HEK293 (cell line): ENCODE data around the gene GNL3.

ENCODE experiments used
- CTCF ChIA-PET: fragments of 350-600 bp; formaldehyde crosslinking; extraction: SDS; loops from one replicate; lab custom pipeline; 2021; ENCODE audit warnings: antibody characterized with exemption; lab: Yijun Ruan, JAX
- POLR2A ChIA-PET: fragments of 300-600 bp; formaldehyde crosslinking; extraction: SDS; loops from one replicate; lab custom pipeline; 2020; ENCODE audit warnings: antibody characterized with exemption, inconsistent platforms; lab: Yijun Ruan, JAX
- H3K27ac ChIP-seq: fragments of 200-500 bp; sonication (Bioruptor generic); 2 replicates; pipeline ENCODE4 v1.5.1; 2014; ENCODE audit warnings: low read depth, low read length, control low read depth, inconsistent platforms; ENCODE audit errors: extremely low read depth
- H3K36me3 ChIP-seq, 2 experiments: fragments of 200-500 bp in 1 of 2; sonication (Bioruptor generic) in 1 of 2; 1 replicate in 1 of 2; 2 replicates in 1 of 2; pipeline ENCODE4 v1.5.1; 2014 to 2017; ENCODE audit warnings: inconsistent platforms in 2 of 2, low read length in 2 of 2; ENCODE audit not compliant: control insufficient read depth in 2 of 2, insufficient read depth in 1 of 2
- H3K4me1 ChIP-seq: fragments of 200-500 bp; sonication (Bioruptor generic); 2 replicates; pipeline ENCODE4 v1.5.1; 2014; ENCODE audit warnings: mild to moderate bottlenecking, low read length, inconsistent platforms; ENCODE audit not compliant: control insufficient read depth, insufficient read depth
- H3K4me3 ChIP-seq: 2 replicates; pipeline ENCODE4 v1.5.1; 2011; ENCODE audit warnings: low read depth, mild to moderate bottlenecking, control low read depth, low read length, moderate library complexity
- H3K9me3 ChIP-seq: fragments of 200-500 bp; sonication (Bioruptor generic); 2 replicates; pipeline ENCODE4 v1.5.1; 2014; ENCODE audit warnings: low read depth, low read length, inconsistent platforms; ENCODE audit not compliant: control insufficient read depth, insufficient read depth
- HOXA7 ChIP-seq: sonication (generic); formaldehyde crosslinking; IDR thresholded peaks from 2 replicates; pipeline ENCODE4 v1.8.1; 2022; ENCODE audit warnings: missing genetic modification reagents, borderline replicate concordance
- KLF1 ChIP-seq: fragments of 450-650 bp; formaldehyde crosslinking; IDR thresholded peaks from 2 replicates; pipeline ENCODE4 v1.5.1; 2016; ENCODE audit warnings: missing biosample characterization, missing genetic modification characterization
- SCRT2 ChIP-seq: fragments of 450-650 bp; formaldehyde crosslinking; IDR thresholded peaks from 2 replicates; pipeline ENCODE4 v1.5.1; 2016; ENCODE audit warnings: missing biosample characterization, missing genetic modification characterization
- SETDB1 ChIP-seq: IDR thresholded peaks from one replicate; pipeline ENCODE4 v1.6.1; 2017; ENCODE audit warnings: mild to moderate bottlenecking, low read length, moderate library complexity, mixed read lengths; ENCODE audit not compliant: insufficient read length
- SP2 ChIP-seq: fragments of 450-650 bp; formaldehyde crosslinking; IDR thresholded peaks from 2 replicates; pipeline ENCODE4 v1.5.1; 2016; ENCODE audit warnings: missing biosample characterization, missing genetic modification characterization
- YY1 ChIP-seq: fragments of 450-650 bp; formaldehyde crosslinking; IDR thresholded peaks from 2 replicates; pipeline ENCODE4 v1.5.1; 2018; ENCODE audit warnings: missing biosample characterization, missing genetic modification characterization
- ZBTB21 ChIP-seq: fragments of 450-650 bp; formaldehyde crosslinking; IDR thresholded peaks from 2 replicates; pipeline ENCODE4 v1.5.1; 2017; ENCODE audit warnings: missing biosample characterization, missing genetic modification characterization
- ZBTB48 ChIP-seq: fragments of 450-650 bp; formaldehyde crosslinking; IDR thresholded peaks from 2 replicates; pipeline ENCODE4 v1.5.1; 2016; ENCODE audit warnings: missing biosample characterization, missing genetic modification characterization
- ZEB2 ChIP-seq: fragments of 450-650 bp; formaldehyde crosslinking; IDR thresholded peaks from 2 replicates; pipeline ENCODE4 v1.5.1; 2016; ENCODE audit warnings: missing biosample characterization, missing genetic modification characterization
- ZNF138 ChIP-seq: fragments of 450-650 bp; formaldehyde crosslinking; IDR thresholded peaks from 2 replicates; pipeline ENCODE4 v1.5.1; 2016; ENCODE audit warnings: missing biosample characterization, missing genetic modification characterization, borderline replicate concordance
- ZNF274 ChIP-seq, 2 experiments: fragments of 200-500 bp in 1 of 2; fragments of 450-650 bp in 1 of 2; sonication (Bioruptor generic) in 1 of 2; formaldehyde crosslinking in 1 of 2; IDR thresholded peaks; 2 replicates each; pipeline versions ENCODE4 v1.5.1 to v1.6.1; 2014 to 2016; ENCODE audit warnings: borderline replicate concordance in 1 of 2, inconsistent platforms in 1 of 2, low read length in 1 of 2, missing biosample characterization in 1 of 2, missing genetic modification characterization in 1 of 2
- ZNF302 ChIP-seq: fragments of 450-650 bp; formaldehyde crosslinking; IDR thresholded peaks from 2 replicates; pipeline ENCODE4 v1.5.1; 2016; ENCODE audit warnings: missing biosample characterization, missing genetic modification characterization, low read depth
- ZNF311 ChIP-seq: fragments of 450-650 bp; formaldehyde crosslinking; IDR thresholded peaks from 2 replicates; pipeline ENCODE4 v1.5.1; 2017; ENCODE audit warnings: missing biosample characterization, missing genetic modification characterization, borderline replicate concordance
- ZNF341 ChIP-seq: fragments of 450-650 bp; formaldehyde crosslinking; IDR thresholded peaks from 2 replicates; pipeline ENCODE4; 2016; ENCODE audit warnings: low read depth, missing biosample characterization, missing genetic modification characterization
- ZNF350 ChIP-seq: fragments of 450-650 bp; formaldehyde crosslinking; IDR thresholded peaks from 2 replicates; pipeline ENCODE4 v1.5.0; 2017; ENCODE audit warnings: missing biosample characterization, mild to moderate bottlenecking, missing genetic modification characterization
- ZNF394 ChIP-seq: fragments of 450-650 bp; formaldehyde crosslinking; IDR thresholded peaks from 2 replicates; pipeline ENCODE4 v1.5.1; 2016; ENCODE audit warnings: missing biosample characterization, missing genetic modification characterization, mild to moderate bottlenecking, moderate library complexity, borderline replicate concordance
- ZNF596 ChIP-seq: fragments of 450-650 bp; IDR thresholded peaks from 2 replicates; pipeline ENCODE4 v1.5.0; 2018; ENCODE audit warnings: missing biosample characterization, mild to moderate bottlenecking, missing genetic modification characterization, moderate library complexity
- ZNF830 ChIP-seq: fragments of 450-650 bp; IDR thresholded peaks from 2 replicates; pipeline ENCODE4 v1.5.0; 2018; ENCODE audit warnings: missing biosample characterization, missing genetic modification characterization, low read depth, mild to moderate bottlenecking, moderate library complexity
- TF ChIP-seq, protein P1 (sequence below): fragments of 450-650 bp; formaldehyde crosslinking; IDR thresholded peaks from 2 replicates; pipeline ENCODE4 v1.5.1; 2017; ENCODE audit warnings: missing biosample characterization, missing genetic modification characterization
- TF ChIP-seq, protein P2 (sequence below): fragments of 450-650 bp; formaldehyde crosslinking; IDR thresholded peaks from 2 replicates; pipeline ENCODE4 v1.5.1; 2016; ENCODE audit warnings: missing biosample characterization, missing genetic modification characterization
- TF ChIP-seq, protein P3 (sequence below): fragments of 450-650 bp; formaldehyde crosslinking; IDR thresholded peaks from 2 replicates; pipeline ENCODE4 v1.5.1; 2016; ENCODE audit warnings: missing biosample characterization, missing genetic modification characterization
- TF ChIP-seq, protein P4 (sequence below): fragments of 450-650 bp; formaldehyde crosslinking; IDR thresholded peaks from 2 replicates; pipeline ENCODE4 v1.5.1; 2016; ENCODE audit warnings: missing biosample characterization, missing genetic modification characterization

Gene GNL3

DNA sequence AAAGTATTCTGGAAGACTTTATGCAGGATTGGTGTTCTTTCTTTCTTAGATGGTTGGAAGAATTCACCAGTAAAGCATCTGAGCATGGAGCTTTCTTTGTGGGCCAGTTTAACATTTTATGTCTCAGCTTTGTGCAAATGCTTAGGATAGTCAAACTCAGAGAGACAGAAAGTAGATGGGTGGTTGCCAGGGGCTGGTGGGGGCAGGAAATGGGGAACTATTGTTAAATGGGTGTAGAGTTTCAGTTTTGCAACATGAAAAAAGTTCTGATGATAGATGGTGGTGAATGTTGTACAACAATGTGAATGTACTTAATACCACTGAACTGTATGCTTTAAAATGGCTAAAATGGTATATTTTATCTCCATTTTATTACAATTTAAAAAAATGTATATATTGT, 44.8 kb downstream of the GNL3 start (continued):
- TF ChIP-seq, protein P1, sequence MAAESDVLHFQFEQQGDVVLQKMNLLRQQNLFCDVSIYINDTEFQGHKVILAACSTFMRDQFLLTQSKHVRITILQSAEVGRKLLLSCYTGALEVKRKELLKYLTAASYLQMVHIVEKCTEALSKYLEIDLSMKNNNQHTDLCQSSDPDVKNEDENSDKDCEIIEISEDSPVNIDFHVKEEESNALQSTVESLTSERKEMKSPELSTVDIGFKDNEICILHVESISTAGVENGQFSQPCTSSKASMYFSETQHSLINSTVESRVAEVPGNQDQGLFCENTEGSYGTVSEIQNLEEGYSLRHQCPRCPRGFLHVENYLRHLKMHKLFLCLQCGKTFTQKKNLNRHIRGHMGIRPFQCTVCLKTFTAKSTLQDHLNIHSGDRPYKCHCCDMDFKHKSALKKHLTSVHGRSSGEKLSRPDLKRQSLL (tag by site-specific recombination) = no peak
- TF ChIP-seq, protein P2, sequence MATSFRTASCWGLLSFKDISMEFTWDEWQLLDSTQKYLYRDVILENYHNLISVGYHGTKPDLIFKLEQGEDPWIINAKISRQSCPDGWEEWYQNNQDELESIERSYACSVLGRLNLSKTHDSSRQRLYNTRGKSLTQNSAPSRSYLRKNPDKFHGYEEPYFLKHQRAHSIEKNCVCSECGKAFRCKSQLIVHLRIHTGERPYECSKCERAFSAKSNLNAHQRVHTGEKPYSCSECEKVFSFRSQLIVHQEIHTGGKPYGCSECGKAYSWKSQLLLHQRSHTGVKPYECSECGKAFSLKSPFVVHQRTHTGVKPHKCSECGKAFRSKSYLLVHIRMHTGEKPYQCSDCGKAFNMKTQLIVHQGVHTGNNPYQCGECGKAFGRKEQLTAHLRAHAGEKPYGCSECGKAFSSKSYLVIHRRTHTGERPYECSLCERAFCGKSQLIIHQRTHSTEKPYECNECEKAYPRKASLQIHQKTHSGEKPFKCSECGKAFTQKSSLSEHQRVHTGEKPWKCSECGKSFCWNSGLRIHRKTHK (tag by site-specific recombination) = no peak
- TF ChIP-seq ZBTB48 (tag by site-specific recombination) (no peak), SCRT2 (tag by site-specific recombination) (no peak), ZNF311 (tag by site-specific recombination) (no peak)

DNA sequence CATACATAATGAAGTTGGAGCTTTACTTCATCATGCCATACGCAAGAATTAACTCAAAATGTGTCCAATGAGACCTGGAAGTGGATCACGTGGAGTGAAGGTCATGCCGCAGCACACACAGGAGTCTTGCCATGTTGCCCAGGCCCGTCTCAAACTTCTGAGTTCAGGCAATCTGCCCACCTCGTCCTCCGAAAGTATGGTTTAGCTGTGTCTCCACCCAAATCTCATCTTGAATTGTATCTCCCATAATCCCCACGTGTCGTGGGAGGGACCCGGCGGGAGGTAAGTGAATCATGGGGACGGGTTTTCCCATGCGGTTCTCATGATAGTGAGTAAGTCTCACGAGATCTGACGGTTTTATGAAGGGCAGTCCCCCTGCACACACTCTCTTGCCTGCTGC, 45.8 kb downstream of the GNL3 start:
- POLR2A ChIA-PET = no interaction called here
- no peak for TF ChIP-seq KLF1 (tag by site-specific recombination)
- Histone ChIP-seq H3K9me3 (no peaks in the 10 kb centered on the region), H3K4me3 (no peak overlapping the region), H3K4me1 (no peaks in the 10 kb centered on the region), H3K36me3 (peaks cover 7 to 69% of the 10 kb centered on the region in 2 experiments), H3K27ac (no peak overlapping the region)
- CTCF ChIA-PET = no interaction called here

DNA sequence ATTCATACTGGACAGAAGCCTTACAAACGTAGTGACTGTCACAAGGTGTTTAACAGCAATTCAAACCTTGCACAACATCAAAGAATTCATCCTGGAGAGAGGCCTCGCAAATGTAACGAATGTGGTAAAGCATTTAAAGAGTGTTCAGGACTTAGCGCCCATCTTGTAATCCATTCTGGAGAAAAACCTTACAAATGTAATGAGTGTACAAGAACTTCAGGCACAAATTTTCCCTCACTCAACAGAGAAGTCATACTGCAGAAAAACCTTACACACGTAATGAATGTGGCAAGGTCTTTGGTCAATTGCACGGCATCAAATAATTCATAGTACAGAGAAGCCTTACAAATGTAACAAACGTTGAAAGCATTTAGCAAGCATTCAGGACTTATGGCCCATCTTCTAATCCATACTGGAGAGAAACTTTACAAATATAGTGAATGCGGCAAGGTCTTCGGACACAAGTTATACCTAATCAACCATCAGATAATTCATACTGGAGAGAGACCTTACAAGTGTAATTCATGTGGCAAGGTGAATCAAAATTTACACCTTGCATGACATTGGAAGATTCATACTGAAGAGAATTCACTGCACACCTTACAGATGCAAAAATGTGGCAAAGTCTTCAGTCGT, 47.5 kb downstream of the GNL3 start:
- peaks cover 15 to 77% of the 10 kb centered on the region in 2 experiments for H3K36me3 ChIP-seq
- POLR2A ChIA-PET = no interaction called here
- H3K4me1 ChIP-seq = no peaks in the 10 kb centered on the region
- CTCF ChIA-PET = no interaction called here
- no peak for TF ChIP-seq YY1
- no peak for TF ChIP-seq ZNF138 (tag by site-specific recombination)
- TF ChIP-seq ZNF302 (tag by site-specific recombination) = no peak
- no peak for TF ChIP-seq ZEB2 (tag by site-specific recombination)
- TF ChIP-seq, protein P3, sequence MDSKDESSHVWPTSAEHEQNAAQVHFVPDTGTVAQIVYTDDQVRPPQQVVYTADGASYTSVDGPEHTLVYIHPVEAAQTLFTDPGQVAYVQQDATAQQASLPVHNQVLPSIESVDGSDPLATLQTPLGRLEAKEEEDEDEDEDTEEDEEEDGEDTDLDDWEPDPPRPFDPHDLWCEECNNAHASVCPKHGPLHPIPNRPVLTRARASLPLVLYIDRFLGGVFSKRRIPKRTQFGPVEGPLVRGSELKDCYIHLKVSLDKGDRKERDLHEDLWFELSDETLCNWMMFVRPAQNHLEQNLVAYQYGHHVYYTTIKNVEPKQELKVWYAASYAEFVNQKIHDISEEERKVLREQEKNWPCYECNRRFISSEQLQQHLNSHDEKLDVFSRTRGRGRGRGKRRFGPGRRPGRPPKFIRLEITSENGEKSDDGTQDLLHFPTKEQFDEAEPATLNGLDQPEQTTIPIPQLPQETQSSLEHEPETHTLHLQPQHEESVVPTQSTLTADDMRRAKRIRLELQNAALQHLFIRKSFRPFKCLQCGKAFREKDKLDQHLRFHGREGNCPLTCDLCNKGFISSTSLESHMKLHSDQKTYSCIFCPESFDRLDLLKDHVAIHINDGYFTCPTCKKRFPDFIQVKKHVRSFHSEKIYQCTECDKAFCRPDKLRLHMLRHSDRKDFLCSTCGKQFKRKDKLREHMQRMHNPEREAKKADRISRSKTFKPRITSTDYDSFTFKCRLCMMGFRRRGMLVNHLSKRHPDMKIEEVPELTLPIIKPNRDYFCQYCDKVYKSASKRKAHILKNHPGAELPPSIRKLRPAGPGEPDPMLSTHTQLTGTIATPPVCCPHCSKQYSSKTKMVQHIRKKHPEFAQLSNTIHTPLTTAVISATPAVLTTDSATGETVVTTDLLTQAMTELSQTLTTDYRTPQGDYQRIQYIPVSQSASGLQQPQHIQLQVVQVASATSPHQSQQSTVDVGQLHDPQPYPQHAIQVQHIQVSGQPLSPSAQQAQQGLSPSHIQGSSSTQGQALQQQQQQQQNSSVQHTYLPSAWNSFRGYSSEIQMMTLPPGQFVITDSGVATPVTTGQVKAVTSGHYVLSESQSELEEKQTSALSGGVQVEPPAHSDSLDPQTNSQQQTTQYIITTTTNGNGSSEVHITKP = no peak
- no peak for TF ChIP-seq SP2 (tag by site-specific recombination)
- TF ChIP-seq ZNF830 = no peak
- no peak for TF ChIP-seq KLF1 (tag by site-specific recombination)
- TF ChIP-seq ZNF341 (tag by site-specific recombination) = no peak
- TF ChIP-seq ZBTB21 (tag by site-specific recombination) = no peak
- TF ChIP-seq ZNF394 (tag by site-specific recombination) = no peak
- no peak for TF ChIP-seq ZNF274 (IDR thresholded peaks at IDR 0.05; ENCODE audit: low read length)
- TF ChIP-seq ZNF274 (tag by site-specific recombination; IDR thresholded peaks at IDR 0.05; ENCODE audit: borderline replicate concordance) = peak; percentile 47; the same call in 1 of the 2 replicates
- TF ChIP-seq HOXA7 (CRISPR knock-in tag) = no peak
- TF ChIP-seq ZNF350 (tag by site-specific recombination) = no peak
- TF ChIP-seq ZNF596 (tag by site-specific recombination) = no peak
- TF ChIP-seq, protein P4, sequence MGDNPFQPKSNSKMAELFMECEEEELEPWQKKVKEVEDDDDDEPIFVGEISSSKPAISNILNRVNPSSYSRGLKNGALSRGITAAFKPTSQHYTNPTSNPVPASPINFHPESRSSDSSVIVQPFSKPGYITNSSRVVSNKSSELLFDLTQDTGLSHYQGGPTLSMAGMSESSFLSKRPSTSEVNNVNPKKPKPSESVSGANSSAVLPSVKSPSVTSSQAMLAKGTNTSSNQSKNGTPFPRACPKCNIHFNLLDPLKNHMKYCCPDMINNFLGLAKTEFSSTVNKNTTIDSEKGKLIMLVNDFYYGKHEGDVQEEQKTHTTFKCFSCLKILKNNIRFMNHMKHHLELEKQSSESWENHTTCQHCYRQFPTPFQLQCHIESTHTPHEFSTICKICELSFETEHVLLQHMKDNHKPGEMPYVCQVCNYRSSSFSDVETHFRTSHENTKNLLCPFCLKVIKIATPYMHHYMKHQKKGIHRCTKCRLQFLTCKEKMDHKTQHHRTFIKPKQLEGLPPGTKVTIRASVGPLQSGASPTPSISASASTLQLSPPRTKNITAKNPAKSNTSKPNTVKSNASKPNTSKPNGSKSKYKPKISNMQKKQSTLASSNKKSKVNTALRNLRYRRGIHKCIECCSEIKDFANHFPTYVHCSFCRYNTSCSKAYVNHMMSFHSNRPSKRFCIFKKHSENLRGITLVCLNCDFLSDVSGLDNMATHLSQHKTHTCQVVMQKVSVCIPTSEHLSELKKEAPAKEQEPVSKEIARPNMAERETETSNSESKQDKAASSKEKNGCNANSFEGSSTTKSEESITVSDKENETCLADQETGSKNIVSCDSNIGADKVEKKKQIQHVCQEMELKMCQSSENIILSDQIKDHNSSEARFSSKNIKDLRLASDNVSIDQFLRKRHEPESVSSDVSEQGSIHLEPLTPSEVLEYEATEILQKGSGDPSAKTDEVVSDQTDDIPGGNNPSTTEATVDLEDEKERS (tag by site-specific recombination) = no peak
- TF ChIP-seq SETDB1 = peak; percentile 83
- H3K9me3 ChIP-seq = no peaks in the 10 kb centered on the region
- no peak overlapping the region for H3K27ac ChIP-seq
- H3K4me3 ChIP-seq = no peak overlapping the region
